Natural killer cell (primary cell): ENCODE measurements around the gene NUP214. TPM values are rescaled to one million over a fixed set of nuclear protein-coding genes. Genes with fewer than 3 reads are reported as not detected.

Source experiments
- ATAC-seq, 3 donors: fragments of 150-1000 bp in 2 of 3; fragments of 200-7000 bp in 1 of 3; cut with Tn5 transposase; 1 replicate in 1 of 3; 2 replicates in 2 of 3; pipeline ENCODE4 v1.10.0; 2021; ENCODE audit warnings: mild to moderate bottlenecking in 2 of 3, moderate library complexity in 2 of 3
- DNase-seq, 2 donors: peaks; one replicate each; pipeline versions ENCODE4 v3.0.0 to v3.0.0-alpha.2; 2013 to 2021; ENCODE audit warnings: mixed read lengths in 1 of 2
- H3K27ac ChIP-seq: one replicate; pipeline ENCODE4 v1.5.1; 2013; ENCODE audit warnings: mild to moderate bottlenecking, low read length
- H3K27me3 ChIP-seq: one replicate; pipeline ENCODE4 v1.6.1; 2013; ENCODE audit warnings: low read length; ENCODE audit not compliant: control insufficient read depth, insufficient read depth
- H3K36me3 ChIP-seq: one replicate; pipeline ENCODE4 v1.6.1; 2013; ENCODE audit warnings: low read length; ENCODE audit not compliant: control insufficient read depth, insufficient read depth
- H3K4me1 ChIP-seq: one replicate; pipeline ENCODE4 v1.6.1; 2013; ENCODE audit warnings: low read length; ENCODE audit not compliant: control insufficient read depth, insufficient read depth
- H3K4me3 ChIP-seq: one replicate; pipeline ENCODE4 v1.5.1; 2013; ENCODE audit warnings: low read length
- H3K9me3 ChIP-seq: one replicate; pipeline ENCODE4 v1.6.1; 2013; ENCODE audit warnings: low read length; ENCODE audit not compliant: control insufficient read depth, insufficient read depth
- H3K27ac Mint-ChIP-seq, 2 donors: one replicate each; pipeline ENCODE4 v1.8.0; 2022; ENCODE audit warnings: mild to moderate bottlenecking in 2 of 2, mixed read lengths in 2 of 2, moderate library complexity in 1 of 2
- H3K27me3 Mint-ChIP-seq, 2 donors: one replicate each; pipeline ENCODE4 v1.8.0; 2022; ENCODE audit warnings: low read depth in 2 of 2, mixed read lengths in 2 of 2
- H3K36me3 Mint-ChIP-seq: one replicate; pipeline ENCODE4 v1.8.0; 2022; ENCODE audit warnings: mixed read lengths
- H3K4me1 Mint-ChIP-seq, 2 donors: one replicate each; pipeline ENCODE4 v1.8.0; 2022; ENCODE audit warnings: mixed read lengths in 2 of 2
- H3K4me3 Mint-ChIP-seq: one replicate; pipeline ENCODE4 v1.8.0; 2022; ENCODE audit warnings: mild to moderate bottlenecking, moderate library complexity, mixed read lengths
- H3K9me3 Mint-ChIP-seq, 2 donors: one replicate each; pipeline ENCODE4 v1.8.0; 2022; ENCODE audit warnings: mixed read lengths in 2 of 2
- CTCF ChIP-seq: fragments of 200-600 bp; IDR thresholded peaks from one replicate; pipeline ENCODE4 v1.8.0; 2022; ENCODE audit warnings: antibody characterized with exemption
- WGBS: methylation state at CpG from one replicate; pipeline ENCODE4 v1.1.7; 2013; ENCODE audit warnings: missing lambda C conversion rate; ENCODE audit not compliant: insufficient coverage; 5-methylcytosine and 5-hydroxymethylcytosine counted together
- intact Hi-C: fragments of 100-400 bp; cut with micrococcal nuclease; formaldehyde crosslinking; loops from one replicate; pipeline ENCODE4 v1.14.2; 2022
- total RNA-seq, 4 donors: library from RNA; stranded (reverse); fragments of 120-200 nt in 1 of 4; gene quantifications; one replicate each; pipeline versions ENCODE4 v1.2.3 to v1.2.4, GENCODE V29; 2013 to 2022

The NUP214 gene
- total RNA-seq, 3 donors from 2014 or later (not counting 1 experiment from before 2014, with no cell fraction given) = 125 to 133 (median 132) TPM

- DNase-seq (peak in 1 of 2 donors; percentile 11), ATAC-seq (no peak)
- no peaks in the 10 kb centered on the region for H3K9me3 Mint-ChIP-seq
- intact Hi-C loops = no loop called here
- H3K4me3 ChIP-seq = no peak overlapping the region
- H3K36me3 ChIP-seq = no peaks in the 10 kb centered on the region
- H3K27ac Mint-ChIP-seq = no peak overlapping the region
- TF ChIP-seq CTCF = no peak
- no peak overlapping the region for H3K4me3 Mint-ChIP-seq
- H3K36me3 Mint-ChIP-seq = no peaks in the 10 kb centered on the region
- H3K27ac ChIP-seq = no peak overlapping the region
- no peaks in the 10 kb centered on the region for H3K9me3 ChIP-seq
- H3K4me1 ChIP-seq = peaks cover 8% of the 10 kb centered on the region
- H3K27me3 ChIP-seq = peaks cover 2% of the 10 kb centered on the region
- peaks cover 0 to 3% of the 10 kb centered on the region in 2 donors for H3K27me3 Mint-ChIP-seq
- WGBS = 82% methylated on average over 5 of the region's 7 CpGs
- H3K4me1 Mint-ChIP-seq = peaks cover 11% of the 10 kb centered on the region in 2 donors
Observed at GRCh38 chr9:131120620-131121228, 4.7 kb upstream of the NUP214 start.

- H3K36me3 Mint-ChIP-seq = no peaks in the 10 kb centered on the region
- peaks cover 2% of the 10 kb centered on the region for H3K27me3 ChIP-seq
- no peaks in the 10 kb centered on the region for H3K9me3 Mint-ChIP-seq
- no peak overlapping the region for H3K27ac Mint-ChIP-seq
- H3K4me1 ChIP-seq = peaks cover 15% of the 10 kb centered on the region
- intact Hi-C loops = no loop called here
- H3K36me3 ChIP-seq = no peaks in the 10 kb centered on the region
- no peak overlapping the region for H3K4me3 Mint-ChIP-seq
- ATAC-seq = no peak
- no peaks in the 10 kb centered on the region for H3K9me3 ChIP-seq
- H3K4me3 ChIP-seq = no peak overlapping the region
- 92% methylated on average over 2 of the region's 2 CpGs for WGBS
- H3K27me3 Mint-ChIP-seq = peaks cover 0 to 3% of the 10 kb centered on the region in 2 donors
- peaks cover 17% of the 10 kb centered on the region in 2 donors for H3K4me1 Mint-ChIP-seq
- DNase-seq = peak in 1 of 2 donors; percentile 5
- TF ChIP-seq CTCF = no peak
- H3K27ac ChIP-seq = no peak overlapping the region
Observed at GRCh38 chr9:131121346-131121745, 4.0 kb upstream of the NUP214 start.

GRCh38 chr9:131122158-131122557 is 3.2 kb upstream of the NUP214 start:
- Histone ChIP-seq H3K9me3 (no peaks in the 10 kb centered on the region), H3K27ac (no peak overlapping the region), H3K4me1 (peaks cover 19% of the 10 kb centered on the region), H3K27me3 (no peaks in the 10 kb centered on the region), H3K36me3 (no peaks in the 10 kb centered on the region), H3K4me3 (no peak overlapping the region)
- no peaks in the 10 kb centered on the region for H3K9me3 Mint-ChIP-seq
- intact Hi-C loops = no loop called here
- ATAC-seq (no peak), DNase-seq (no peak)
- peaks cover 17% of the 10 kb centered on the region in 2 donors for H3K4me1 Mint-ChIP-seq
- no peak for TF ChIP-seq CTCF
- no peaks in the 10 kb centered on the region for H3K36me3 Mint-ChIP-seq
- H3K27me3 Mint-ChIP-seq = peaks cover 0 to 3% of the 10 kb centered on the region in 2 donors
- H3K27ac Mint-ChIP-seq = no peak overlapping the region
- WGBS = 98% methylated on average over 2 of the region's 2 CpGs
- no peak overlapping the region for H3K4me3 Mint-ChIP-seq

- peaks cover 19% of the 10 kb centered on the region for H3K4me1 ChIP-seq
- Mint-ChIP-seq H3K9me3 (no peaks in the 10 kb centered on the region), H3K36me3 (peaks cover 10% of the 10 kb centered on the region), H3K27me3 (peaks cover 0 to 3% of the 10 kb centered on the region in 2 donors), H3K27ac (peak overlapping the region; percentile 95 to 97), H3K4me3 (peak overlapping the region; percentile 99), H3K4me1 (peaks cover 17% of the 10 kb centered on the region in 2 donors)
- peak overlapping the region; percentile 82 for H3K27ac ChIP-seq
- intact Hi-C loops = no loop called here
- peaks cover 26% of the 10 kb centered on the region for H3K36me3 ChIP-seq
- no peaks in the 10 kb centered on the region for H3K27me3 ChIP-seq
- H3K9me3 ChIP-seq = no peaks in the 10 kb centered on the region
- peak overlapping the region; percentile 71 for H3K4me3 ChIP-seq
- WGBS = under 1% methylated on average over 7 of the region's 7 CpGs
- ATAC-seq (no peak), DNase-seq (no peak)
- TF ChIP-seq CTCF = no peak
Observed at GRCh38 chr9:131125038-131125287, 423 bp upstream of the NUP214 start.
